Measurements from ENCODE around the gene UGT1A8.
"Not testable (repeated sequence)": the region's sequence is repeated elsewhere in the genome, so short reads cannot be mapped to it uniquely, and the experiment has no call there.

Gene UGT1A8

DNA sequence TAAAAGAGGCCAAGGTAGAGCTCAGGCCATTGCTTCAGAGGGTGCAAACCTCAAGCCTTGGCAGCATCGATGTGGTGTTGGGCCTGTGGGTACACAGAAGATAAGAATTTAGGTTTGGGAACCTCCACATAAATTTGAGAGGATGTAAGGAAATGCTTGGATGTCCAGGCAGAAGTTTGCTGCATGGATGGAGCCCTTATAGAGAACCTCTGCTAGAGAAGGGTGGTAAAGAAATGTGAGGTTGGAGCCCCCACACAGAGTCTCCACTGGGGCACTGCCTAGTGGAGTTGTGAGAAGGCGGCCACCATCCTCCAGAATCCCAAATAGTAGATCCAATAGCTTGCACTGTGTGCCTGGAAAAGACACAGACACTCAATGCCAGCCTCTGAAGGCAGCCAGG is 133.3 kb downstream of the UGT1A8 start:
- WGBS, 2 experiments (ENCODE audit: insufficient coverage in 2 of 2): 85 to 100% methylated on average over 1 to 2 of the region's 2 CpGs
- not testable (repeated sequence) for H3K4me3 ChIP-seq (ENCODE audit: extremely low read depth, insufficient read depth, low read length, poor library complexity, severe bottlenecking); H3K36me3 ChIP-seq (ENCODE audit: control insufficient read depth, insufficient read depth, low read length); H3K4me1 ChIP-seq (ENCODE audit: control insufficient read depth, insufficient read depth, low read length, poor library complexity, severe bottlenecking); H3K27ac ChIP-seq (ENCODE audit: low read depth, low read length, severe bottlenecking)
- peaks cover 22% of the 10 kb centered on the region for H3K9me3 ChIP-seq (ENCODE audit: control insufficient read depth, low read length)

DNA sequence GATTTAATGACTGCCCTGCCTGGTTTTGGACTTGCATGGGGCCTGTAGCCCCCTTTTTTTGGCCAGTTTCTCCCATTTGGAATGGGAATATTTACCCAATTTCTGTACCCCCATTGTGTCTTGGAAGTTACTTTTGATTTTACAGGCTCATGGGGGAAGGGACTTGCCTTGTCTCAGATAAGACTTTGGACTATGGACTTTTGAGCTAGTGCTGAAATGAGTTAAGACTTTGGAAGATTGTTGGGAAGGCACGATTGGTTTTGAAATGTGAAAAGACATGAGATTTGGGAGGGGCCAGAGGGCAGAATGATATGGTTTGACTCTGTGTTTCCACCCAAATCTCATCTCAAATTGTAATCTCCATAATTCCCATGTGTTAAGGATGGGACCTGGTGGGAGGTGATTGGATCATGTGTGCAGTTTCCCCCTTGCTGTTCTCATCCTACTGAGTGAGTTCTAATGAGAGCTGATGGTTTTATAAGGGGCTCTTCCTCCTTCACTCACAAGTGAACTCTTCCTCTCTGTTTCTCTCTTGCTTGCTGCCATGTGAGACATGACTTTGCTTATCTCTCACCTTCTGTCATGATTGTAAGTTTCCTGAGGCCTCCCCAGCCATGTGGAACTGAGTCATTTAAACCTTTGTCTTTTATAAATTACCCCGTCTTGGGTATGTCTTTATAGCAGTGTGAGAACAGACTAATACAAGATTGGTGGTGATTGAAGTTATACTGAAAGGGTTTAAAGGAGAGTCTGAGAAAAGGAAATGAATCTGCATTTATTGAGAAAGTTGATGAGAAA is 134.0 kb downstream of the UGT1A8 start:
- not testable (repeated sequence) for H3K27ac ChIP-seq (ENCODE audit: low read depth, low read length, severe bottlenecking); H3K4me3 ChIP-seq (ENCODE audit: extremely low read depth, insufficient read depth, low read length, poor library complexity, severe bottlenecking); H3K36me3 ChIP-seq (ENCODE audit: control insufficient read depth, insufficient read depth, low read length); H3K4me1 ChIP-seq (ENCODE audit: control insufficient read depth, insufficient read depth, low read length, poor library complexity, severe bottlenecking)
- WGBS, 2 experiments (ENCODE audit: insufficient coverage in 2 of 2): 83% methylated on average over 1 of the region's 2 CpGs; no CpG with 5 or more reads in 1 of the 2 experiments
- peaks cover 22% of the 10 kb centered on the region for H3K9me3 ChIP-seq (ENCODE audit: control insufficient read depth, low read length)

DNA sequence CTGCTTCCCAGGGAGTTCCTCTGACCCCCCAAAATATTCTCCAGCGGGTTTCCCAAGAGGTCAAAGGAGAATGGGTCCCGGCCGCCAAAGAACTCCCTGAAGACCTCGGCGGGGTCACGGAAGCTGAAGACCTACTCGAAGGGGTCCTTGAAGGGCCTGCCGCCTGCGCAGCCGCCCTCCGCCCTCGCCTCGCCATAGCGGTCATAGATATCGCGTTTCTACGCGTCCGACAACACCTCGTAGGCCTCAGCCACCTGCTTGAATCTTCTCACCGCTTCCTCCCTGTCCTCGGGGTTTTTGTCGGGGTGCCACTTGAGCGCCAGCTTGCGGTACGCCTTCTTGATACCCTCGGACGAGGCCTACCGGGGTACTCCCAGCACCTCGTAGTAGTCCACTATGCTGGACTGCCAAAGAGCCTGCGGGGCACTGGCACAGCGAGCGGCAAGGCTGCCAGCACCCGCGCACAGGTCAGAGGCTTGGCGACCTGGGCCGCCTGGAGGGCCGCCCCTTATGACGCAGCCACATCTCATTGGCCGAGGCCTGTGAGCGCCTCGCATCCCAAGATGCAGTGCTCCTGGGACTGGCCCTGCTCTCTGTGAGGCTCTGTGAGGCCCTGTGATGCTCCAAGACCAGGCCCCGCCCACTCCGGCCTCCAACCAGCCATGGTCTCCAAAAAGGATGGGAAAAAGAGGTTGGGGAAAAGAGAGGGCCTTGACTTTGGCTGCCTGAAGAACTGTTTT is 137.6 kb downstream of the UGT1A8 start:
- 93 to 94% methylated on average over 38 of the region's 44 CpGs for WGBS, 2 experiments (ENCODE audit: insufficient coverage in 2 of 2)
- Histone ChIP-seq H3K4me3 (ENCODE audit: extremely low read depth, insufficient read depth, low read length, poor library complexity, severe bottlenecking) (no peak overlapping the region), H3K9me3 (ENCODE audit: control insufficient read depth, low read length) (peaks cover 22% of the 10 kb centered on the region), H3K36me3 (ENCODE audit: control insufficient read depth, insufficient read depth, low read length) (no peaks in the 10 kb centered on the region), H3K27ac (ENCODE audit: low read depth, low read length, severe bottlenecking) (no peak overlapping the region), H3K4me1 (ENCODE audit: control insufficient read depth, insufficient read depth, low read length, poor library complexity, severe bottlenecking) (peaks cover 3% of the 10 kb centered on the region)

DNA sequence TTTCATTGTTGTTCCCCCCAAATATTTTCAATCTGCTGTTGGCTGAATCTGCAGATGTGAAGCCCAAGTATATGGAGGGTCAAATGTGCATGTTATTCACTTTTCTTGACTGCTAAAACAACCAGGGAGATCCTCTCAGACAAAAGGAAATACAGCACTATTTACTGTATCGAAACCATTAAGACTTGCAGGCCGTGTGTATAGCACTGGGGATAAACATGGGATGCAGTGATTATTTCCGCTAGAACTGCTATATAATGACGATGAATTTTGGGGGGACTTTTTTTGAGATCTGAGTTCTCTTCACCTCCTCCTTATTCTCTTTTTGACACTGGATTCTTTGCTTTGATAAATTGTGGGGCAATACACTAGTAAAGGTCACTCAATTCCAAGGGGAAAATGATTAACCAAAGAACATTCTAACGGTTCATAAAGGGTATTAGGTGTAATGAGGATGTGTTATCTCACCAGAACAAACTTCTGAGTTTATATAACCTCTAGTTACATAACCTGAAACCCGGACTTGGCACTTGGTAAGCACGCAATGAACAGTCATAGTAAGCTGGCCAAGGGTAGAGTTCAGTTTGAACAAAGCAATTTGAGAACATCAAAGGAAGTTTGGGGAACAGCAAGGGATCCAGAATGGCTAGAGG is 139.1 kb downstream of the UGT1A8 start:
- Histone ChIP-seq H3K36me3 (ENCODE audit: control insufficient read depth, insufficient read depth, low read length) (no peaks in the 10 kb centered on the region), H3K4me1 (ENCODE audit: control insufficient read depth, insufficient read depth, low read length, poor library complexity, severe bottlenecking) (peaks cover 3% of the 10 kb centered on the region), H3K9me3 (ENCODE audit: control insufficient read depth, low read length) (peaks cover 12% of the 10 kb centered on the region), H3K27ac (ENCODE audit: low read depth, low read length, severe bottlenecking) (no peak overlapping the region), H3K4me3 (ENCODE audit: extremely low read depth, insufficient read depth, low read length, poor library complexity, severe bottlenecking) (no peak overlapping the region)
- WGBS, 2 experiments (ENCODE audit: insufficient coverage in 2 of 2): 60 to 89% methylated on average over 1 to 3 of the region's 7 CpGs

DNA sequence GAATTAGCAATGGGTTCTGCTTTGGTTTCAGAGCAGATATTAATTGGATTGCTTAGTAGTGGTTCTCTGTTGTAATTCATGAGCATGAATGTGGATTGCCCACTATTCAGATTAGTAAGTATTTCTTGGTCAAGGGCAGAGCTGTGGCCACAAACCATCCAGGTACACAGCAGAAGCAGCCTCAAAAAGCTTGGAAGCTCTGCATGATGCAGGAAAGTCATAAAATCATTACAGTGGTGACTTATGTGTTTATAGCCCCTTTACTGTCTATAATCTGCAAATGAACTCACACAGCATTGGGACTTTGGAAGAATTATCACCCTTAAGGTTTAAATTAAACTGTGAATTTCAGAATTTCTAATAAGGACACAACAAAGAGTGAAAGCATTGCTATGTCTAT is 140.7 kb downstream of the UGT1A8 start:
- Histone ChIP-seq H3K4me1 (ENCODE audit: control insufficient read depth, insufficient read depth, low read length, poor library complexity, severe bottlenecking) (peaks cover 3% of the 10 kb centered on the region), H3K36me3 (ENCODE audit: control insufficient read depth, insufficient read depth, low read length) (no peaks in the 10 kb centered on the region), H3K4me3 (ENCODE audit: extremely low read depth, insufficient read depth, low read length, poor library complexity, severe bottlenecking) (no peak overlapping the region), H3K9me3 (ENCODE audit: control insufficient read depth, low read length) (peaks cover 6% of the 10 kb centered on the region), H3K27ac (ENCODE audit: low read depth, low read length, severe bottlenecking) (no peak overlapping the region)

DNA sequence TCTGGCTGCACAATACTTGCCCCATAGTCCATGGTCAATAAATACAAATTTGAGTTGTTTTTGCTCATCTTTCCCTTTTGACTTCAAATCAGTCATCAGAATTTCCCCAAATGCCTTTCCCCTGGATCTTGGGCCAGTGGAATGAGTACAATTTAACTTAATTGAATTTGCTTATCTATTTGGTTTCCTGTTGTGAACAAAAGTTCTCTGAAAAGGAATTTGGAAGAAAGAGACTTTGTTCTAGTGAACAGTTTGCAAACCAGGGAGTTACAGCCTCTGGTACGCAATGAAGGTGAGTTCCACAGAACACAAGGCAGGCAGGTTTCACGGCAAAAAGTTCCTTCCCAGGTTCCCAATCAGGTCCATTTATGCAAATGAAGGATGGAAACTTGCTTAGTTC is 141.4 kb downstream of the UGT1A8 start:
- no peak overlapping the region for H3K4me3 ChIP-seq (ENCODE audit: extremely low read depth, insufficient read depth, low read length, poor library complexity, severe bottlenecking)

DNA sequence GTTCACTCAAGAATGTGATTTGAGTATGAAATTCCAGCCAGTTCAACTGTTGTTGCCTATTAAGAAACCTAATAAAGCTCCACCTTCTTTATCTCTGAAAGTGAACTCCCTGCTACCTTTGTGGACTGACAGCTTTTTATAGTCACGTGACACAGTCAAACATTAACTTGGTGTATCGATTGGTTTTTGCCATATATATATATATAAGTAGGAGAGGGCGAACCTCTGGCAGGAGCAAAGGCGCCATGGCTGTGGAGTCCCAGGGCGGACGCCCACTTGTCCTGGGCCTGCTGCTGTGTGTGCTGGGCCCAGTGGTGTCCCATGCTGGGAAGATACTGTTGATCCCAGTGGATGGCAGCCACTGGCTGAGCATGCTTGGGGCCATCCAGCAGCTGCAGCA is 142.6 kb downstream of the UGT1A8 start, which contains the start of gene UGT1A1:
Gene UGT1A1, plus strand, starts transcription at position 228 of the 400 bp plus-strand sequence. Its CDS starts 18 bp downstream, at position 246.
- no peak within 1 kb of the TSS for H3K27ac ChIP-seq (ENCODE audit: low read depth, low read length, severe bottlenecking)
- no peak within 1 kb of the TSS for H3K4me3 ChIP-seq (ENCODE audit: extremely low read depth, insufficient read depth, low read length, poor library complexity, severe bottlenecking)
- H3K36me3 ChIP-seq (ENCODE audit: control insufficient read depth, insufficient read depth, low read length): no peaks in the 10 kb centered on the region
- H3K4me1 ChIP-seq (ENCODE audit: control insufficient read depth, insufficient read depth, low read length, poor library complexity, severe bottlenecking): peaks cover 3% of the 10 kb centered on the region
- H3K9me3 ChIP-seq (ENCODE audit: control insufficient read depth, low read length): peaks cover 2% of the 10 kb centered on the region
- 95 to 98% methylated on average over 4 of the region's 6 CpGs for WGBS, 2 experiments (ENCODE audit: insufficient coverage in 2 of 2)

More for the DNA sequence above, 141.4 kb downstream of the UGT1A8 start:
- H3K27ac ChIP-seq (ENCODE audit: low read depth, low read length, severe bottlenecking): no peak overlapping the region
- no peaks in the 10 kb centered on the region for H3K36me3 ChIP-seq (ENCODE audit: control insufficient read depth, insufficient read depth, low read length)
- peaks cover 3% of the 10 kb centered on the region for H3K4me1 ChIP-seq (ENCODE audit: control insufficient read depth, insufficient read depth, low read length, poor library complexity, severe bottlenecking)
- H3K9me3 ChIP-seq (ENCODE audit: control insufficient read depth, low read length): peaks cover 6% of the 10 kb centered on the region
- 88 to 93% methylated on average over 2 of the region's 2 CpGs for WGBS, 2 experiments (ENCODE audit: insufficient coverage in 2 of 2)

DNA sequence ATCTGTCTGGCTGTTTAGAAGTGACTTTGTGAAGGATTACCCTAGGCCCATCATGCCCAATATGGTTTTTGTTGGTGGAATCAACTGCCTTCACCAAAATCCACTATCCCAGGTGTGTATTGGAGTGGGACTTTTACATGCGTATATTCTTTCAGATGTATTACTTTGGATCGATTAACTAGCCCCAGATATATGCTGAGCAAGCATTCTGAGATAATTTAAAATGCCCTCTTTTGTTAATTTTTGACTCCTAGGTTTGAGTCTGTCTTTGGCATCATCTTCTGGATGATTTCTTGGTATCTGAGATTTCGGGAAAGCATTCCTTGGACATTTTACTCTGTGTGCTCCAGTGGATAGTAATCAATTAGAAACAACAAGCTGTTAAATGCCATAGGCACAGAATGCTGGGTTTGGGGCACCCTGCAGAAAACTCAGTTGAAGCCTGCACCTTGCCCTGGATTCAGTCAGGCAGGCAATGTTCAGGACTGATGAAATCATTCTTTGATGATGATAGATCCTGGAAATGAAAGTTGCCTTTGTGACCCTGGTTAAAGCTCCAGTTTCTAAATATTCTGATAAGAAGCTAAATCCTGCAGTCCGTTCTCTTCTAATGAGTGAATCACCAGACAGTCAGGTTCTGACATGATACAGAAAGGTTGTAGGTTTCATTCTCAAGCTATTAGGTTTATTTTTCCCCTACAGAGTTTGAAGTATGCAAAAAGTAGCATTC is 143.8 kb downstream of the UGT1A8 start:
- H3K27ac ChIP-seq (ENCODE audit: low read depth, low read length, severe bottlenecking): no peak overlapping the region
- no peaks in the 10 kb centered on the region for H3K9me3 ChIP-seq (ENCODE audit: control insufficient read depth, low read length)
- no peaks in the 10 kb centered on the region for H3K36me3 ChIP-seq (ENCODE audit: control insufficient read depth, insufficient read depth, low read length)
- no peak overlapping the region for H3K4me3 ChIP-seq (ENCODE audit: extremely low read depth, insufficient read depth, low read length, poor library complexity, severe bottlenecking)
- 84% methylated on average over 3 of the region's 4 CpGs; no CpG with 5 or more reads in 1 of the 2 experiments for WGBS, 2 experiments (ENCODE audit: insufficient coverage in 2 of 2)
- H3K4me1 ChIP-seq (ENCODE audit: control insufficient read depth, insufficient read depth, low read length, poor library complexity, severe bottlenecking): peaks cover 3% of the 10 kb centered on the region

DNA sequence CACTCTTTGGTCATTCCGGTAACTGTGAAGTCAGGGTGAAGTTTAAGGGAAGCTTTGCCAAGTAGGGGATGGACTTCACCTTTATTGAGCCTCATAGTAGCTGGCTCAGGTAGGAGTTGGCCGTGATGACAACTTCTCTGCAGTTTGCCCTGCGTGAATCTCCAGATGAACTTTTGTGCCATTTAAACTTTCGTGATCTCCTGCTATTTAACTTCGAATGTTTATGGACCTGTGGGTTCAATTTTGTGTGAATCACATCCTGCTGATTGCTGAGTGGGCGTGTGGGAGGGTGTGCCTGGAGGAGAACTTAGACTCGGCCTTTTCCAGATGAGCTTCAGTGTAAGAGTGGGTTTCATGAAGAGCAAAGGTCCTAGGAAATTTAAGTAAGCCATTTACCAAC is 146.8 kb downstream of the UGT1A8 start:
- H3K4me3 ChIP-seq (ENCODE audit: extremely low read depth, insufficient read depth, low read length, poor library complexity, severe bottlenecking): no peak overlapping the region
- no peaks in the 10 kb centered on the region for H3K36me3 ChIP-seq (ENCODE audit: control insufficient read depth, insufficient read depth, low read length)
- H3K9me3 ChIP-seq (ENCODE audit: control insufficient read depth, low read length): no peaks in the 10 kb centered on the region
- H3K27ac ChIP-seq (ENCODE audit: low read depth, low read length, severe bottlenecking): no peak overlapping the region
- no peaks in the 10 kb centered on the region for H3K4me1 ChIP-seq (ENCODE audit: control insufficient read depth, insufficient read depth, low read length, poor library complexity, severe bottlenecking)
- WGBS, 2 experiments (ENCODE audit: insufficient coverage in 2 of 2): 86% methylated on average over 5 to 7 of the region's 7 CpGs

DNA sequence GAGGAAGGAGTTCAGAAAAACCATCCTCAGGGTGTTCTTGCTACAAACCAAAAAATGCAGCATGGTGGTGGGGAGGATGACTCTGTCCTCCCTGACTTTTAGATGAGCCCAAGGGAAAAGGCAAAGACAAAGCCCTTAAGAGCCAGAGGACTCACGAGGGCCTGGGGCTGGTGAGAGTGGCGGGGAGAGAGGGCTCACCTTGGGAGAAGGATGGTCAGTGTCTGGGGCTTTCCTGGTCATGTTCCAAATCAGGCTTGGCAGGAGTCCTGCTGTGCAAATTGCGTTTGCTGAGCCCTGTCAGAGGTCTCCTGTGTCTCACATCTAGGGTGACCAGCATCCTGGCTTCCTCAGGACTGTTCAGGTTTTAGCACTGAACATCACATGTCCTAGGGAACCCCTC is 147.3 kb downstream of the UGT1A8 start:
- H3K4me3 ChIP-seq (ENCODE audit: extremely low read depth, insufficient read depth, low read length, poor library complexity, severe bottlenecking): no peak overlapping the region
- no peaks in the 10 kb centered on the region for H3K36me3 ChIP-seq (ENCODE audit: control insufficient read depth, insufficient read depth, low read length)
- 67 to 79% methylated on average over 1 to 3 of the region's 3 CpGs for WGBS, 2 experiments (ENCODE audit: insufficient coverage in 2 of 2)
- no peaks in the 10 kb centered on the region for H3K4me1 ChIP-seq (ENCODE audit: control insufficient read depth, insufficient read depth, low read length, poor library complexity, severe bottlenecking)
- H3K27ac ChIP-seq (ENCODE audit: low read depth, low read length, severe bottlenecking): no peak overlapping the region
- H3K9me3 ChIP-seq (ENCODE audit: control insufficient read depth, low read length): no peaks in the 10 kb centered on the region
